ENCODE results near the gene TMEM51. TPM values are rescaled to one million over a fixed set of nuclear protein-coding genes. Genes with fewer than 3 reads are reported as not detected.

TMEM51 gene
- total RNA-seq, 1 donor from 2014 or later, result 6.9 TPM

- Mint-ChIP-seq H3K4me1 (ENCODE audit: low read depth, unreplicated experiment) (peaks cover 1% of the 10 kb centered on the region), H3K27ac (ENCODE audit: unreplicated experiment) (peak overlapping the region; percentile 41), H3K4me3 (ENCODE audit: unreplicated experiment) (no peak overlapping the region)
These were observed 70.8 kb downstream of the TMEM51 start for GRCh38 chr1:15224259-15224869.

GRCh38 chr1:15224974-15225373 lies 71.4 kb downstream of the TMEM51 start:
- H3K36me3 ChIP-seq (ENCODE audit: insufficient read depth, low read length), result no peaks in the 10 kb centered on the region
- DNase-seq (ENCODE audit: low read depth) (no peak), FAIRE-seq (no peak)
- no peak overlapping the region for H3K9ac ChIP-seq (ENCODE audit: low read length)
- H3K4me3 Mint-ChIP-seq (ENCODE audit: unreplicated experiment), result no peak overlapping the region
- no peaks in the 10 kb centered on the region for H4K20me1 ChIP-seq (ENCODE audit: insufficient read depth, low read length)
- H3K9me3 ChIP-seq (ENCODE audit: insufficient read depth, low read depth, low read length), result no peaks in the 10 kb centered on the region
- no peak overlapping the region for H3K27ac Mint-ChIP-seq (ENCODE audit: unreplicated experiment)
- H3K4me2 ChIP-seq (ENCODE audit: low read length), result no peak overlapping the region
- no peaks in the 10 kb centered on the region for H3K9me3 Mint-ChIP-seq (ENCODE audit: unreplicated experiment)
- peaks cover 2% of the 10 kb centered on the region for H3K27me3 ChIP-seq (ENCODE audit: insufficient read depth, low read length)
- H3K79me2 ChIP-seq (ENCODE audit: insufficient read depth, low read length), result no peaks in the 10 kb centered on the region
- no peak overlapping the region for H3K4me3 ChIP-seq (ENCODE audit: insufficient read depth, low read depth, low read length)
- H3K4me1 Mint-ChIP-seq (ENCODE audit: low read depth, unreplicated experiment), result peaks cover 1% of the 10 kb centered on the region
- H3K27me3 Mint-ChIP-seq (ENCODE audit: low read depth, unreplicated experiment), result peaks cover 7% of the 10 kb centered on the region
- no peak overlapping the region for H2AFZ ChIP-seq (ENCODE audit: low read depth, low read length)
- H3K27ac ChIP-seq (ENCODE audit: low read depth, low read length), result no peak overlapping the region
- no peaks in the 10 kb centered on the region for H3K4me1 ChIP-seq (ENCODE audit: insufficient read depth, low read length)
- H3K36me3 Mint-ChIP-seq (ENCODE audit: low read depth, unreplicated experiment), result peaks cover 14% of the 10 kb centered on the region
- no peak for TF ChIP-seq EZH2 (IDR thresholded peaks at IDR 0.05; ENCODE audit: insufficient read depth, low read length)

More at GRCh38 chr1:15224259-15224869, 70.8 kb downstream of the TMEM51 start:
- no peaks in the 10 kb centered on the region for H3K79me2 ChIP-seq (ENCODE audit: insufficient read depth, low read length)
- H3K36me3 ChIP-seq (ENCODE audit: insufficient read depth, low read length), result no peaks in the 10 kb centered on the region
- Mint-ChIP-seq H3K36me3 (ENCODE audit: low read depth, unreplicated experiment) (peaks cover 18% of the 10 kb centered on the region), H3K9me3 (ENCODE audit: unreplicated experiment) (no peaks in the 10 kb centered on the region), H3K27me3 (ENCODE audit: low read depth, unreplicated experiment) (peaks cover 7% of the 10 kb centered on the region)
- H3K4me2 ChIP-seq (ENCODE audit: low read length), result no peak overlapping the region
- no peaks in the 10 kb centered on the region for H3K4me1 ChIP-seq (ENCODE audit: insufficient read depth, low read length)
- H4K20me1 ChIP-seq (ENCODE audit: insufficient read depth, low read length), result no peaks in the 10 kb centered on the region
- FAIRE-seq (no peak), DNase-seq (ENCODE audit: low read depth) (no peak)
- H3K27me3 ChIP-seq (ENCODE audit: insufficient read depth, low read length), result peaks cover 2% of the 10 kb centered on the region
- H3K9me3 ChIP-seq (ENCODE audit: insufficient read depth, low read depth, low read length), result no peaks in the 10 kb centered on the region
- no peak overlapping the region for H2AFZ ChIP-seq (ENCODE audit: low read depth, low read length)
- no peak overlapping the region for H3K27ac ChIP-seq (ENCODE audit: low read depth, low read length)
- no peak overlapping the region for H3K4me3 ChIP-seq (ENCODE audit: insufficient read depth, low read depth, low read length)
- no peak overlapping the region for H3K9ac ChIP-seq (ENCODE audit: low read length)
- no peak for TF ChIP-seq EZH2 (IDR thresholded peaks at IDR 0.05; ENCODE audit: insufficient read depth, low read length)
- TF ChIP-seq CTCF (IDR thresholded peaks at IDR 0.05; ENCODE audit: insufficient read depth, low read depth, low read length), result no peak

GRCh38 chr1:15225461-15225860 lies 71.9 kb downstream of the TMEM51 start:
- H3K27ac Mint-ChIP-seq (ENCODE audit: unreplicated experiment), result no peak overlapping the region
- H3K36me3 Mint-ChIP-seq (ENCODE audit: low read depth, unreplicated experiment), result peaks cover 12% of the 10 kb centered on the region
- Histone ChIP-seq H3K79me2 (ENCODE audit: insufficient read depth, low read length) (no peaks in the 10 kb centered on the region), H3K4me2 (ENCODE audit: low read length) (no peak overlapping the region), H3K4me1 (ENCODE audit: insufficient read depth, low read length) (no peaks in the 10 kb centered on the region), H4K20me1 (ENCODE audit: insufficient read depth, low read length) (no peaks in the 10 kb centered on the region), H2AFZ (ENCODE audit: low read depth, low read length) (no peak overlapping the region), H3K4me3 (ENCODE audit: insufficient read depth, low read depth, low read length) (no peak overlapping the region), H3K27ac (ENCODE audit: low read depth, low read length) (no peak overlapping the region), H3K9ac (ENCODE audit: low read length) (no peak overlapping the region), H3K9me3 (ENCODE audit: insufficient read depth, low read depth, low read length) (no peaks in the 10 kb centered on the region), H3K27me3 (ENCODE audit: insufficient read depth, low read length) (peaks cover 2% of the 10 kb centered on the region), H3K36me3 (ENCODE audit: insufficient read depth, low read length) (no peaks in the 10 kb centered on the region)
- FAIRE-seq (no peak), DNase-seq (ENCODE audit: low read depth) (no peak)
- H3K4me1 Mint-ChIP-seq (ENCODE audit: low read depth, unreplicated experiment), result peaks cover 1% of the 10 kb centered on the region
- TF ChIP-seq CTCF (IDR thresholded peaks at IDR 0.05; ENCODE audit: insufficient read depth, low read depth, low read length) (no peak), EZH2 (IDR thresholded peaks at IDR 0.05; ENCODE audit: insufficient read depth, low read length) (no peak)
- H3K9me3 Mint-ChIP-seq (ENCODE audit: unreplicated experiment), result no peaks in the 10 kb centered on the region
- peaks cover 7% of the 10 kb centered on the region for H3K27me3 Mint-ChIP-seq (ENCODE audit: low read depth, unreplicated experiment)
- no peak overlapping the region for H3K4me3 Mint-ChIP-seq (ENCODE audit: unreplicated experiment)

All from astrocyte (in vitro differentiated cells and primary cell).